Measurements from ENCODE around the gene GPBP1L1.
A peak's percentile ranks its signal among the peaks of the same experiment; 100 is the strongest.
"Not testable (repeated sequence)": the region's sequence is repeated elsewhere in the genome, so short reads cannot be mapped to it uniquely, and the experiment has no call there.

GPBP1L1 gene

GRCh38 chr1:45679123-45679522, 7.2 kb downstream of the GPBP1L1 start:
- DNase-seq: no peak

GRCh38 chr1:45678489-45678888, 7.8 kb downstream of the GPBP1L1 start:
- DNase-seq: no peak

GRCh38 chr1:45677751-45678245, 8.5 kb downstream of the GPBP1L1 start:
- peak; percentile 60 for DNase-seq

GRCh38 chr1:45676553-45676952, 9.8 kb downstream of the GPBP1L1 start:
- not testable (repeated sequence) for DNase-seq

GRCh38 chr1:45674478-45674877, 11.9 kb downstream of the GPBP1L1 start:
- no peak for DNase-seq

GRCh38 chr1:45673956-45674355, 12.4 kb downstream of the GPBP1L1 start:
- no peak for DNase-seq

GRCh38 chr1:45669859-45670655, 16.3 kb downstream of the GPBP1L1 start:
- no peak for DNase-seq

- DNase-seq: no peak
Measured at GRCh38 chr1:45669379-45669778, 17.0 kb downstream of the GPBP1L1 start.

- no peak for DNase-seq
Measured at GRCh38 chr1:45668526-45668925, 17.8 kb downstream of the GPBP1L1 start.

- DNase-seq: no peak
Measured at GRCh38 chr1:45667321-45668111, 18.8 kb downstream of the GPBP1L1 start.

- DNase-seq: no peak
Measured at GRCh38 chr1:45666836-45667235, 19.5 kb downstream of the GPBP1L1 start.

GRCh38 chr1:45660336-45660735, 26.0 kb downstream of the GPBP1L1 start:
- DNase-seq: no peak

- DNase-seq: no peak
Measured at GRCh38 chr1:45659222-45659621, 27.1 kb downstream of the GPBP1L1 start.

GRCh38 chr1:45658171-45658570, 28.2 kb downstream of the GPBP1L1 start:
- DNase-seq: no peak

- DNase-seq: no peak
Measured at GRCh38 chr1:45656573-45657226, 29.6 kb downstream of the GPBP1L1 start.

GRCh38 chr1:45654540-45655280, 31.6 kb downstream of the GPBP1L1 start:
- no peak for DNase-seq

- DNase-seq: no peak
Measured at GRCh38 chr1:45647248-45648021, 38.9 kb downstream of the GPBP1L1 start.

GRCh38 chr1:45644661-45645060, 41.7 kb downstream of the GPBP1L1 start:
- no peak for DNase-seq

GRCh38 chr1:45643978-45644377, 42.4 kb downstream of the GPBP1L1 start:
- DNase-seq: no peak

- no peak for DNase-seq
Measured at GRCh38 chr1:45643321-45643720, 43.0 kb downstream of the GPBP1L1 start.

GRCh38 chr1:45640293-45640692, 46.0 kb downstream of the GPBP1L1 start:
- no peak for DNase-seq

GRCh38 chr1:45635211-45635610, 51.1 kb downstream of the GPBP1L1 start:
- DNase-seq: no peak
